CD4-positive, CD25-positive, alpha-beta regulatory T cell (primary cell): ENCODE results near the gene ALPL. TPM values are rescaled to one million over a fixed set of nuclear protein-coding genes. Genes with fewer than 3 reads are reported as not detected.

Experiments used
- ATAC-seq, 2 donors: fragments of 150-1000 bp; cut with Tn5 transposase; one replicate each; pipeline ENCODE4 v1.10.0; 2021; ENCODE audit warnings: low read depth in 2 of 2, moderate number of reproducible peaks in 2 of 2, moderate library complexity in 1 of 2
- DNase-seq, 3 donors: peaks; one replicate each; pipeline versions ENCODE4 v3.0.0 to v3.0.0-alpha.2; 2012 to 2022; ENCODE audit warnings: mixed read lengths in 1 of 3
- H3K27ac ChIP-seq: one replicate; pipeline ENCODE4 v1.7.0; 2013; ENCODE audit warnings: mild to moderate bottlenecking, low read length; ENCODE audit not compliant: insufficient read depth, poor library complexity, severe bottlenecking
- H3K27me3 ChIP-seq: one replicate; pipeline ENCODE4 v1.7.0; 2013; ENCODE audit warnings: low read length; ENCODE audit not compliant: control insufficient read depth, insufficient read depth
- H3K36me3 ChIP-seq: one replicate; pipeline ENCODE4 v1.7.0; 2013; ENCODE audit warnings: mild to moderate bottlenecking, low read length, moderate library complexity; ENCODE audit not compliant: control insufficient read depth, insufficient read depth
- H3K4me1 ChIP-seq: 2 replicates; pipeline ENCODE4 v1.7.0; 2013; ENCODE audit warnings: mild to moderate bottlenecking, low read length; ENCODE audit not compliant: insufficient read depth, control insufficient read depth, poor library complexity, severe bottlenecking
- H3K4me3 ChIP-seq: one replicate; pipeline ENCODE4 v1.7.0; 2013; ENCODE audit warnings: low read depth, mild to moderate bottlenecking, low read length, moderate library complexity
- H3K9me3 ChIP-seq, 2 experiments: 1 replicate in 1 of 2; 2 replicates in 1 of 2; pipeline ENCODE4 v1.7.0; 2013; ENCODE audit warnings: low read length in 2 of 2, mild to moderate bottlenecking in 1 of 2, moderate library complexity in 1 of 2; ENCODE audit not compliant: control insufficient read depth in 2 of 2
- H3K27ac Mint-ChIP-seq, 3 donors: one replicate each; pipeline ENCODE4 v1.8.0; 2020 to 2022; ENCODE audit warnings: mild to moderate bottlenecking in 3 of 3, mixed read lengths in 3 of 3, moderate library complexity in 2 of 3
- H3K27me3 Mint-ChIP-seq: one replicate; pipeline ENCODE4 v1.8.0; 2022; ENCODE audit warnings: mild to moderate bottlenecking, mixed read lengths
- H3K36me3 Mint-ChIP-seq: one replicate; pipeline ENCODE4 v1.8.0; 2020; ENCODE audit warnings: mixed read lengths
- H3K4me1 Mint-ChIP-seq, 4 donors: one replicate each; pipeline ENCODE4 v1.8.0; 2020 to 2022; ENCODE audit warnings: mixed read lengths in 4 of 4, mild to moderate bottlenecking in 1 of 4
- H3K4me3 Mint-ChIP-seq, 4 donors: one replicate each; pipeline ENCODE4 v1.8.0; 2020 to 2022; ENCODE audit warnings: mild to moderate bottlenecking in 4 of 4, mixed read lengths in 4 of 4, moderate library complexity in 3 of 4
- H3K9me3 Mint-ChIP-seq, 7 donors: one replicate each; pipeline ENCODE4 v1.8.0; 2020 to 2022; ENCODE audit warnings: mixed read lengths in 7 of 7, mild to moderate bottlenecking in 3 of 7, moderate library complexity in 2 of 7
- polyA plus RNA-seq, 4 donors: library from polyadenylated mRNA; unstranded; fragments of 300-500 nt; fragmentation: Illumina TruSeq; gene quantifications; one replicate each; pipeline ENCODE4 v1.2.3, GENCODE V29; 2021
- total RNA-seq: library from RNA; stranded (reverse); gene quantifications from one replicate; pipeline ENCODE4 v1.2.3, GENCODE V29; 2022

The ALPL gene
- total and polyA plus RNA-seq, 5 donors from 2014 or later = not detected

GRCh38 chr1:21544095-21544494, 34.9 kb downstream of the ALPL start:
- Histone ChIP-seq H3K27me3 (no peaks in the 10 kb centered on the region), H3K4me3 (no peak overlapping the region), H3K9me3 (no peaks in the 10 kb centered on the region), H3K27ac (no peak overlapping the region), H3K36me3 (no peaks in the 10 kb centered on the region), H3K4me1 (no peaks in the 10 kb centered on the region)
- no peaks in the 10 kb centered on the region for H3K4me1 Mint-ChIP-seq
- no peak overlapping the region for H3K4me3 Mint-ChIP-seq
- no peak overlapping the region for H3K27ac Mint-ChIP-seq
- DNase-seq (no peak), ATAC-seq (no peak)
- H3K9me3 Mint-ChIP-seq = no peaks in the 10 kb centered on the region
- peaks cover 9% of the 10 kb centered on the region for H3K27me3 Mint-ChIP-seq
- H3K36me3 Mint-ChIP-seq = no peaks in the 10 kb centered on the region

GRCh38 chr1:21546122-21546825, 37.1 kb downstream of the ALPL start:
- no peak for DNase-seq
- Histone ChIP-seq H3K4me3 (no peak overlapping the region), H3K27me3 (no peaks in the 10 kb centered on the region), H3K4me1 (no peaks in the 10 kb centered on the region), H3K36me3 (no peaks in the 10 kb centered on the region), H3K27ac (no peak overlapping the region), H3K9me3 (no peaks in the 10 kb centered on the region)
- peaks cover 0 to 2% (median 0%) of the 10 kb centered on the region in 4 donors for H3K4me1 Mint-ChIP-seq
- peaks cover 4% of the 10 kb centered on the region for H3K27me3 Mint-ChIP-seq
- no peaks in the 10 kb centered on the region for H3K9me3 Mint-ChIP-seq
- H3K36me3 Mint-ChIP-seq = no peaks in the 10 kb centered on the region
- no peak overlapping the region for H3K27ac Mint-ChIP-seq
- H3K4me3 Mint-ChIP-seq = no peak overlapping the region
- ATAC-seq = no peak

- H3K4me1 Mint-ChIP-seq = peaks cover 0 to 2% (median 0%) of the 10 kb centered on the region in 4 donors
- no peak overlapping the region for H3K4me3 Mint-ChIP-seq
- no peak overlapping the region for H3K27ac ChIP-seq
- no peaks in the 10 kb centered on the region for H3K27me3 ChIP-seq
- DNase-seq = no peak
- H3K36me3 Mint-ChIP-seq = no peaks in the 10 kb centered on the region
- ATAC-seq = no peak
- no peaks in the 10 kb centered on the region for H3K9me3 ChIP-seq
- no peaks in the 10 kb centered on the region for H3K4me1 ChIP-seq
- no peaks in the 10 kb centered on the region for H3K9me3 Mint-ChIP-seq
- H3K27ac Mint-ChIP-seq = no peak overlapping the region
- peaks cover 8% of the 10 kb centered on the region for H3K27me3 Mint-ChIP-seq
- no peak overlapping the region for H3K4me3 ChIP-seq
- no peaks in the 10 kb centered on the region for H3K36me3 ChIP-seq
Measured at GRCh38 chr1:21547876-21548275, 38.7 kb downstream of the ALPL start.

- peaks cover 10% of the 10 kb centered on the region for H3K27me3 Mint-ChIP-seq
- DNase-seq = no peak
Measured at GRCh38 chr1:21550097-21550496, 40.9 kb downstream of the ALPL start.

GRCh38 chr1:21550866-21551475, 41.7 kb downstream of the ALPL start:
- ATAC-seq = no peak
- no peaks in the 10 kb centered on the region for H3K36me3 ChIP-seq
- no peaks in the 10 kb centered on the region for H3K36me3 Mint-ChIP-seq
- no peak for DNase-seq
- H3K4me1 ChIP-seq = no peaks in the 10 kb centered on the region
- peaks cover 2% of the 10 kb centered on the region for H3K27me3 ChIP-seq
- H3K4me3 Mint-ChIP-seq = no peak overlapping the region
- H3K9me3 ChIP-seq = no peaks in the 10 kb centered on the region
- H3K27ac Mint-ChIP-seq = peak overlapping the region in 1 of 3 donors; percentile 82
- H3K4me3 ChIP-seq = no peak overlapping the region
- H3K27ac ChIP-seq = no peak overlapping the region
- no peaks in the 10 kb centered on the region for H3K9me3 Mint-ChIP-seq
- peaks cover 0 to 5% (median 0%) of the 10 kb centered on the region in 4 donors for H3K4me1 Mint-ChIP-seq
- H3K27me3 Mint-ChIP-seq = peaks cover 10% of the 10 kb centered on the region

More at GRCh38 chr1:21550097-21550496, 40.9 kb downstream of the ALPL start:
- H3K27me3 ChIP-seq = peaks cover 2% of the 10 kb centered on the region
- no peak overlapping the region for H3K27ac Mint-ChIP-seq
- H3K9me3 Mint-ChIP-seq = no peaks in the 10 kb centered on the region
- H3K4me3 Mint-ChIP-seq = no peak overlapping the region
- peaks cover 0 to 5% (median 0%) of the 10 kb centered on the region in 4 donors for H3K4me1 Mint-ChIP-seq
- no peaks in the 10 kb centered on the region for H3K4me1 ChIP-seq
- no peaks in the 10 kb centered on the region for H3K36me3 Mint-ChIP-seq
- no peaks in the 10 kb centered on the region for H3K9me3 ChIP-seq
- no peaks in the 10 kb centered on the region for H3K36me3 ChIP-seq
- ATAC-seq = no peak
- H3K27ac ChIP-seq = no peak overlapping the region
- H3K4me3 ChIP-seq = no peak overlapping the region

- DNase-seq (no peak), ATAC-seq (no peak)
- Mint-ChIP-seq H3K4me1 (peaks cover 0 to 5% (median 0%) of the 10 kb centered on the region in 4 donors), H3K9me3 (no peaks in the 10 kb centered on the region), H3K4me3 (no peak overlapping the region), H3K27ac (no peak overlapping the region), H3K36me3 (no peaks in the 10 kb centered on the region), H3K27me3 (peaks cover 10% of the 10 kb centered on the region)
- Histone ChIP-seq H3K9me3 (no peaks in the 10 kb centered on the region), H3K27ac (no peak overlapping the region), H3K36me3 (no peaks in the 10 kb centered on the region), H3K4me1 (no peaks in the 10 kb centered on the region), H3K27me3 (peaks cover 2% of the 10 kb centered on the region), H3K4me3 (no peak overlapping the region)
Measured at GRCh38 chr1:21552715-21553114, 43.5 kb downstream of the ALPL start.

GRCh38 chr1:21553116-21553926, 44.1 kb downstream of the ALPL start:
- H3K27me3 ChIP-seq = peaks cover 2% of the 10 kb centered on the region
- DNase-seq (no peak), ATAC-seq (no peak)
- no peaks in the 10 kb centered on the region for H3K36me3 ChIP-seq
- Mint-ChIP-seq H3K27me3 (peaks cover 10% of the 10 kb centered on the region), H3K4me1 (peaks cover 0 to 5% (median 0%) of the 10 kb centered on the region in 4 donors), H3K9me3 (no peaks in the 10 kb centered on the region), H3K4me3 (no peak overlapping the region), H3K36me3 (no peaks in the 10 kb centered on the region), H3K27ac (no peak overlapping the region)
- H3K9me3 ChIP-seq = no peaks in the 10 kb centered on the region
- H3K27ac ChIP-seq = no peak overlapping the region
- H3K4me3 ChIP-seq = no peak overlapping the region
- no peaks in the 10 kb centered on the region for H3K4me1 ChIP-seq
